SK-N-DZ (cell line): ENCODE measurements around the gene RNF180.
"Not testable (repeated sequence)": the region's sequence is repeated elsewhere in the genome, so short reads cannot be mapped to it uniquely, and the experiment has no call there.

Experiments used
- DNase-seq: peaks from one replicate; pipeline ENCODE4 v3.0.0-alpha.2; 2015; ENCODE audit warnings: low spot score

RNF180 gene

DNA sequence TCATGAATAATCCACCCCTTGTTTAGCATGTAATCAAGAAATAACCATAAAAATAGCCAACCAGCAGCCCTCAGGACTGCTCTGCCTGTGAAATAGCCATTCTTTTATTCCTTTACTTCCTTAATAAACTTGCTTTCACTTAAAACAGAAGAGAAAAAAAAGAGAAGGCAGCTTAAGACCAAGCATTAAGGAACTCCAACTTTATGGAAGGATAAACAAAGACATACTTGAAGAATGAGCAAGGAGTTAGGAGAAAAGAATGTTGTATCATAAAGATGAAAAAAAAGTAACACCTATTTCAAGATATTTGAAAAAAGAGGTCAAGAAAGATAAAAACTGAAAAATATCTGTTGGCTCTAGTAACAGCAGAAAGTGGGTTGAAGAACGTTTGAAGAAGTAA is 107.6 kb downstream of the RNF180 start:
- no peak for DNase-seq

DNA sequence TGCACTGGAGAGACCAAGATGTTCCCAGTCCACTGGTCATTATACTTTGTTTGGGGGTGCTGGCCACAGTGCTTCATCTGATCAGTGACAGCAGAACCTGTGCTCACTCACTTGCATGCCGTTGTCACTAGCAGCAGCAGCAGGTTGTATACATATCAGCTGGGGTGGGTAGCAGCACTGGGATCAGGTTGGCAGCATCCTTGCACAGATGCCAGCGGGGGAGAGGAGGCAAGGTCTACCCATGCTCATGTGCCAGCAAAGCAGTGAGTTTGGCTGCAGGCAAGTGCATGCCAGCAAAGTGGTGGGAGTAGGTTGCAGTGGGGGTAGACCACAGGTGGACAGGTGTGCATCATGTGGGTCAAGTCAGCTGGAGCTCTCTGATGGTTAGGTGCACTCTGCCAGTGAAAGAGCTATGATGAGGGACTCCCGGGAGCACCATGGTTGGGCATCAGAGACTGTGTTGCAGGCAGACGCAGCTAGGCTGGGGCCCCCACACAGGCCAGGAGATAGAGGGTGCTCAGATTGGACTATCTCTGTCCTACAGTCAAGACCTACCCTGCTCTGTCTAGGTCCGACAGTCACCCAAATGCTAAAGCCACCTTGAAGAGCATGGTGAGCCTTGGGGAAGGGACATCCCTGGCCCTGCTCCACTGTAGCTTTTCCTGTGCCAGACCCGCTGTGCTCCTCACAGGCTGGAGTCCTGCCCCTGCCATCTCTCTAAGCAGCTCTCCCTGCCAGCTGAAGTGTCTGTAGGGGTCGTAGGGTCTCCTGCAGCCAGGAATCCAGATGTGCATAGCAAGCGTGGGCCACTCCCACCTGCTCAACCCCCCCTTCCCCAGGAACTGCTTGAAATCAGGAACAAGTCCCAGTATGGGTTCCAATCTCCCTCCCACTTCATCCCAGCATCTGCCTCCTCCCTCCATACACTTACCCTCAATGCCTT is 119.8 kb downstream of the RNF180 start:
- DNase-seq: no peak

DNA sequence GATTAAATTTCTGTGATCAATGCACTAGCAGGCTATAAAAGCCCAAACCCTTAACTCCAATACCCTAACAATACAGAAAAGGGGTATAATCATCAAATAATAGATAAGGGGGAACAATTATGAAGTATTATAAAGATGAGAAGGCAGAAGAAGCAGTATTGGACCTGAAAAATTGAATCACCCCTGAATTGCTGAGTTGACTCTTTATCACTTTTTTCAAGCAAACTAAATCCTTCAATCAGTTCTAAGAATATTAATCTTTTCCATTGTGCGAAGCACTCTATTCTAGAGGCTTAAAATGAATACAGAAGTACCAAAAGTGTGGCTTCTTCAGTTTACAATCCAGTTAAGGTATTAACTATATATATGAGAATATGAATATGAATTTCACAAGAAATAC is 120.7 kb downstream of the RNF180 start:
- no peak for DNase-seq

DNA sequence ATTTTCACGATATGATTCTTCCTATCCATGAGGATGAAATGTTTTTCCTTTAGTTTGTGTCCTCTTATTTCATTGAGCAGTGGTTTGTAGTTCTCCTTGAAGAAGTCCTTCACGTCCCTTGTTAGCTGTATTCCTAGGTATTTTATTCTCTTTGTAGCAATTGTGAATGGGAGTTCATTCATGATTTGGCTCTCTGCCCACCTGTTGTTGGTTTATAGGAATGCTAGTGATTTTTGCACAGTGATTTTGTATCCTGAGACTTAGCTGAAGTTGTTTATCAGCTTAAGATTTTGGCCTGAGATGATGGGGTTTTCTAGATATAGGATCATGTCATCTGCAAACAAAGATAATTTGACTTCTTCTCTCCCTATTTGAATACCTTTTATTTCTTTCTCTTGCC is 122.9 kb downstream of the RNF180 start:
- not testable (repeated sequence) for DNase-seq

DNA sequence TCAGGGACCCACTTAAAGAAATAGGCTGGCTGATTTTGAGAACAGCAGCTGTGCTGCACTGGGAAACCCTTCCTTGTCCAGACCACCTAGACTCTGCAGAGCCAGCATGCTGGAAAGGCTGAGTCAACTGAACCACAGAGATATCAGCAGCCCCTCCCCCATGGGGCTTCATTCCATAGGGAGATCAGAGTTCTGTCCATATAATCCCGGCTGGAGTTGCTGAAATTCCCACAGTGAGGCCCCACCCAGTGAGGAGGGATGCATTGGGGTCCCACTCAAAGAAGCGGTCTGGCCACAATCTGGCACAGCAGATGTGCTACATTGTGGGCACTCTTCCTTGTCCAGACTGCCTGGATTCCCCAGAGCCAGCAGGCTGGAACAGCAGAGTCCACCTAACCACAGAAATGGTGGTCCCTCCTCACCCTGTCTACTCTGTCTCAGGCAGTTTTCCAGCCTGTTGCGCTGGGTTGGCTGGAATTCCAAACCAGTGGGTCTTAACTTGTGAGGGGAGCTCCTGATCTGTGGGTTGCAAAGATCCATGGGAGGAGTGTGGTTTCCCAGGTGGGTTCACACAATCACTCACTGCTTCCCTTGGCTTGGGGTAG is 127.1 kb downstream of the RNF180 start:
- no peak for DNase-seq

DNA sequence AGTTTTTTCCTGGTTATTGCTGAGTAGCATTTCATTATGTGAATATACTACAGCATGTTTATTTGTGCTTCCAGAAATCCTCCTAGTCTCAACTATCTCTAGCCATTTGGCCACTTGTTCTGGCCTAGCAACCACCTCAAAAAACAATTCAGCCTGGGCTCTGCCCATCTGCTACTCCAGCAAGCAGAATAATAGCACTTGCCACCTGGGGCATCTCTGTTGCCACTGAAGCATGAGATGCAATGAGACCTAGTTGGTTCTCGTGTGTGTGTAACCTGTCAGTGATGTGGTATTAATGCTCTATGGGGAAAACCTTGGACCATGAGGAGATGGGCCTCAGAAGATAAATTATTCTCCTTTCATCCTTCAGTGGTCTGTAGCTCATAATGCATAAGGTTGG is 129.5 kb downstream of the RNF180 start:
- no peak for DNase-seq

DNA sequence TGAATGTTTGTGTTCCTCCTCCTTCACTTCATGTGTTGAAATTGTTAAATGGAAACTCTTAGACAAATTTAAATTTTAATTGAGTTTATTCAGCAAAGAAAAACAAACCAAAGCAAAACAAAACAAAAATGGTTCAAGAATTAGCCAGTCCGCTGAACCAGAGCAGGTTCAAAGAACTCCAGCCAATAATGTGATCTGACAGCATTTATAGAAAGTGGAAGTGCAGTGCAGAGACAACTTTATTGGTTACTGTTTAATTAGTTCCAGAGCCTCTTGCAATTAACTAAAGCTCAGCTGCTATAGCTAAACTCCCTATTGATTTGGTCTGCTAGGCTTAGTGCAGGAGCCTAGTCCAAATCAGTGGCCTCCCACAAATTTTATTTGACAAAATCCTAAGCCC is 132.9 kb downstream of the RNF180 start:
- DNase-seq: no peak

DNA sequence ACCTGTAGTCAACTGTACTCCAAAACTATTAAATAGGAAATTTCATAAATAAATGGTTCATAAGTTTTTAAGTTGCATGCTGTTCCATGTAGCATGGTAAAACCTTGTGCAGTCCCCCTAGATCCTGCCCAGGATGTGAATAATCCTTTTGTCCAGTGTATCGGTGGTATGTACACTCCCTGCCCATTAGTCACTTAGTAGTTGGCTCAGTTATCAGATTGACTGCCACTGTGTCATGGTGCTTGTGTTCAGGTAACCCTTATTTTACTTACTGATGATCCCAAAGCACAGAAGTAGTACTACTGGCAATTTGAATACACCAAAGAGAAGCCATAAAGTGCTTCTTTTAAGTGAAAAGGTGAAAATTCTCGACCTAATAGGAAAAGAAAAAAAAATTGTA is 134.2 kb downstream of the RNF180 start:
- no peak for DNase-seq

DNA sequence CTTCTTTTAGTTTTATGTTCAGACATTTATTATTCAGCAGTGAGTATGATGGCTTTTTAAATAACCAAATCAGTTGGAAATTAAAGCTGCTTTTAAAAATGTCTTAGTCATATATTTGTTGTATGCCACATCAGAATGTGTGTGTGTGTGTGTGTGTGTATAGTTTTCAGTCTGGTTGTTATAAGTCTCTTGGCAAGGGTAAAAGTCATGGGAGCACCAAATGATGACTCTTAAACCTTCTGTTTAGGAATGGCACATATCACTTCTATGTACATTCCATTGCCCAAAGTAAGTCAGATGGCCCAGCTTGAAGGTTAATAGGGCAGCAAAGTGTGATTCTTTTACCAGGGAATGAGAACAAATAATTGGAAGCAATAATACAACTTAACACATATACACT is 135.9 kb downstream of the RNF180 start:
- DNase-seq: no peak

DNA sequence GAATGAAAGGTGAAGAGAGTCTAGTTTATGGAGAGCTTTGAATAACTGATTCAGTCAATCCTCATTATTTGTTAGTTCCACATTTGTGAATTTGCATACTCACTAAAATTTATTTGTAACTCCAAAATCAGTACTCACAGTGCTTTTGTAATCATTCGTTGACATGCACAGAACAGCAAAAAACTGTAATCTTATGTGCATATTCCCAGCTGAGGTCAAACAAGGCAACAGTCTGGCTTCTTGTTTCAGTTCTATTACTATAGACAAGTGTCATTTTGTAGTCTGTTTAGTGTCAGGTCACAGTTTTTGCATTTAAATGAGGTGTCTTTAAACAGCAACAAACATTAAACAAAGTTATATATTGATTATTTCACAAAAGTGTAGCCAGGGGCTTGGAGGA is 142.5 kb downstream of the RNF180 start:
- no peak for DNase-seq

DNA sequence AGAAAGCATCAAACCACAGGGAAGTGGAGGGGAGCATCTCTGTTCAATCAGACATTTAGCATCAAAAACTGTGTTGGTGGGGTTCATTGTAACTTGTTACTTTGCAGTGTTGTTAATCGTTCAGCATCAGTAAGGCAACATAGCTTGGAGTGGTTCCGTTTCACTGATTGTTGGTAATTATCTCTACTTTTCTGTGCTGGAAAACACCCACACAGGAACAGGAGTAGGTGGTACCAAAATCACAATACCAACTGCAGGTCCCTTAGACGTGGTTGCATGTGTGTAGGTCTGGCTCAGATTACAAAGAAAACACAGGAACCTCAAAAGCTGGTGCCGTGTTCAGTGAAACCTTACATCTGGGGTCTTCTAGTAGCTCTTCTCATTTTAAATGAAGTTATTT is 146.8 kb downstream of the RNF180 start:
- DNase-seq: no peak

DNA sequence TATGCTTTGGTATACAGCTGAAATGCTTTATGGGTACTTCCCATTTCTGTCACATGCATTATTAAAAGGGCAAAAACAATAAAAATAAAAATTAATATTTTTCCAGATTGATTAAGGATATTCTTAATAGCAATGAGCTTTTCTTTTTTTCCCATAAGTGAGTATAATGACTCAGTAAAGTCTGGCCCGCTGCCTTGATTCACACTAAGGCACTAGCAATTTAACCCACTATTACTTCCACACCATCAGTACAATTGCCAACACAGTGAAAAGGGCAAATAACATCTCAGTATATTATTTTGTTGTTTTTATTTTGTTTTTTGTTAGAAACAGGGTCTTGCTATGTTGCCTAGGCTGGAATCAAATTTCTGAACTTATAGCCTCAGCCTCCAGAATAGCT is 150.1 kb downstream of the RNF180 start:
- DNase-seq: no peak

DNA sequence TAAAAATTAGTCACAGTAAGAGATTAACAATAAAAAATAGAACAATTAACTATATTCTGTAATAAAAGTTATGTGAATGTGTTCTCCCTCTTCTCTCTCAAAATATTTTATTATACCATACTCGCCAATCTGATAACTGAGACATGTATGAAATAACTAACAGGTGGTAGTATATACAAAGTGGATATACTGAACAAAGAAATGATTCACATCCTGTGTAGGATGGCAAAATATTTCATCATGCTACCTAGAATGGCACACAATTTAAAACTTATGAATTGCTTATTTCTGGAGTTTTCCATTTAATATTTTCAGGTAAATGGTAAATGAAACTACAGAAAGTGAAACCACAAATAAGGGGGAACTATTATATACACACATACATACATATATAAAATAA is 152.5 kb downstream of the RNF180 start:
- no peak for DNase-seq

DNA sequence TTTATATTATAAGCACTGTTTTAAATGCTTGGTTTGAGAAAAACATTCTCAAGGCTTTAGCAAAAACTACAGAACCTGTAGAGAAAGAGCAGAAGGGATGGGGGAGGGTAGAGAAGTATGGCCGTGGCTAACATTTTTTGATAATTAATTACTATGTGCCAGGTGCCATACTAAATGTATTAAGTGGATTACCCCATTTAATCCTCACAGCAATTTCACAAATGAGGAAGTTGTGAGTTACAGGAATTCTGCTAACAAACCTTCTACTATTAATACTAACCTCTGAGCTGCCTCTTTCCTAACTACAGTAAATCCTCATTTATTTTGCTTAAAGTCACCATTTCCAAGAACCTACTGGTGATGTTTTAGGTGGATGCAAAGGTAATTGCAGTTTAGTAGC is 157.9 kb downstream of the RNF180 start:
- no peak for DNase-seq

DNA sequence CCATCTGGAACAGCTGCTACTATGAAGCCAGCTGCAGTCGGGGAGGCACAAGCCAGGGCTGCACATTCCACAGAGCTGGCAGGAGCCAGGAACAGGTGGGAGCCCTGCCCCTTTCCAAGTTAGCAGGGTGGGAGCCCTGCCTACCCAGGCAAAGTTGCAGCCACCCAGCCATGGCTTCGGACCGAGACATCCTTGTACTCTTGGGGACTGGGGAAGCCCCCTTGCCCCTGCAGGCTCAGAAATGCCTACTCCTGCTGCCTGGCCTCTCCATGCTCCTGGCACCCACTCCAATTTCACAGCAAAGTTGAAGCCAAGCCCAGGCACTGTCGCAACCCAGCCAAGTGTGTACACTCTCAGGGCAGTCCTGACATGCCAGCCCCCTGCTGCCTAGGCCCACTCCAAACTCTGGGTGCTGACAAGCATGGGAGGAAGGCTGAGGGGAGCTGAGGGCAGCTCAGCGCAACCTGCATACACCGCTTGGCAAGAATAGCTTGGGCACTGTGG is 165.1 kb downstream of the RNF180 start:
- DNase-seq: no peak

DNA sequence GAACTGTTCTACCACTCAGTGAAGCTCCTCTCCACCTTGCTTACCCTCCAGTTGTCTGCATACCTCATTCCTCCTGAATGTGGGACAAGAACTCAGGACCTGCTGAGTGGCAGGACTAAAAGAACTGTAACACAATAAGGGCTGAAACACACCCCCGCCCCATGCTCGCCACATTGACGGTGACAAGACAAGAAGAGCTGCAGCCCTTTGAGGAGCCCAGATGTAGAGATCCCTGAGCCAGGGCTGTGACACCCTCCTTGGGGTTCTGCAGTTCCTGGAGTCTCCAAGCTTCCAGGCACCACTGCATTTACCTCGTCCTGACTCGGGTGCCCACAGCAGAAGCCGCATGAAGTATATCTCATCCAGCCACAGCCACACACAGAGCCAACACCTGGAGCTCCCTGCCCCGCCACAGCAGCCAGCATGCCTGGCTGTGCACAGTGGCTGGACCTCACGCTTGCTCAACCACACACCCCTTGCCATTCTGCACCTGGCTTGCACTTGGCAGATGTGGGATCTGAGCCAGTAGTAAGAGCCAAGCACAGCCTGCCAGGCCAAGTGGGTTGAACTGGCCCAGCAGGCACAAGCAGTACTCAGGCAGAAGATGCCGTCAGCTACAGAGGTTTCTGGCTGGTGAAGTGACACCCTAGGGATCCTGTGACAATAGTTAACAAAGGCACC is 166.1 kb downstream of the RNF180 start:
- no peak for DNase-seq

DNA sequence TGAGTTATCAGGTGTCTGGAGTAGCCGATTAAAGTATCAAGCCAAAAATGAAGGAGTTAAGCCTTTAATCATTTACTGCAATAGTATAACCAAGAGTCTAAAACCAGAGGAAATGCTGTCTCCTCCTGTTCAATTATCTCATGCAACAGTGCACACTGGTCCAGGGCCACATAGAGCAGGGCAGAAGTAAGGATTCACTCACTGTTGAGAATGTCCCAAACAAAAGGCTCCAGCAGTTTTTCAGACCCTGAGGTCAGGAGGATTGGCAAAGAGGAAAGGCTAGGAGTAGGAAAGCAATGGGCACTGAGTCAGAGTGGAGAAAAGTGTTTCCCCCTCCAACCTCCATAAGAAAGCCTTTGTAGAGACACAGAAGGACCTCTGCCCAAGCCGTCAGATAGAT is 168.2 kb downstream of the RNF180 start:
- no peak for DNase-seq

DNA sequence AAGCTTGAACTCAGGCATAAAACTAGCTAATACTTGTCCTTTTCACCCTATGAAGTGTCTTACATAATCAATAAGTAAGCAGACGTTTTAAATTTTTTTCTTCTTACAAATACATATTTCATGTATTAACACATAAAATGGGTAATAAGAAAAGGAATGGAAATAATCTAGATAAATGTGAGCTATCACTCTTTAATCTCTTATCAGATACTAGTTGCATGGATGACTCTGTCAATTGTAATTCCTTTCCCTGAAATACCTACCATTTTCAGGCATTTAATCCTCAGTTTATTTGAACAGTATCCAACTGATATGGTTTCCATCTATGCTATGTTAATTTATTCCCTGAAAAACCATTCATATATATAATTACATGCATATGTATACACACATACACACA is 174.1 kb downstream of the RNF180 start:
- DNase-seq: no peak

DNA sequence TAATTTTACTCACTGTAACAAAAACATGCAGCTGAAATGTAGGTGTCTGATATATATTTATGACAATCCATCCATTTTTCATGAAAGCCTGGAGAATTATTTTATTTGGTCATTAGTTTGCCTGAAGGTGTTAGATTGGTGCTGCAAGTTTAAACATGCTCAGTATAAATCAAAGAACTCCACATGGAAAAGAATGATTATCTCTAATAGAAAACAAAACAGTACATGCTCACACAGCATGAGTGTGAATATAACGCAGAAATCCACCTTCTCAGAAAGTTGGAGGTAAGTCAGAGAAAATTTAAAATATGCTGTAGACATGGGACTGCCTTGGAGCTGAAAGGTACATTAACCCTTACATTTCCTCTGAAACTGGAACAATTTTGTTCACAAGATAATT is 174.7 kb downstream of the RNF180 start:
- no peak for DNase-seq

DNA sequence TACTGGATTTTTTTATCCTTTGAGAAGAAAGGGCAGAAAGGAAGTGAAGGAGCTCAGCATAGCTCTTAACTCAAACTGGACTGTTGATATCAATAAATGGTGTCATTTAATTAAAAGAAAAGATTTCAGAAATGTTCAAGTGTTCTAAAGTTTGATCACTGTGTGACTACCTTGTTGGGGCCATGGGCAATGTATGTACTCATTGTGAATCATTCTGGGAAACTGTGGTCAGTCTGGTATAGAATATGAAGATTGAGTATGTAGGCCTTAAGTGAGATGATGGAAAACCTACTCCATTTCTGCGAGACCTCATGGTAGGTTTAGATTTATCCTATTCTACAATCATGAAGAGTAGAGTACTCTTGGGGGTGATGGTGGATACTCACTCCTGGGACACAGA is 175.7 kb downstream of the RNF180 start:
- DNase-seq: no peak

DNA sequence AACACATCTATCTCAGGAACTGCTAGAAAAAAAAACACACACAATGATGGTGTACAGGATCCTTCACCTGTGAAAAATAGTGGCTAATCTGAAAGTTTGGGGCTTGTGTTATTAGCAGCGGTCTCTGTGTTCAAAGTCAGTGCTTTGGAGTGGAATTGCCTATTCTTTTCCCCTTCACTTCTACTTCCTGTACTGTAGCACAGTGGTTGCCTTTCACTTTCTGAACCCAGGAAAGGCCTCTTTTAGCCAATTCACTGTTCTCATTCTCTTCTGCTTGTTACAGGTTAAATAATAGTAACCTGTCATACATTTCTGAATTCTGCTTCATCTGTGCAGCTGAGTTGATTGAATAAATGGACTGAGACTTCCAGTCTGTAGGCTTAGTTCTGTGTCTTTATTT is 178.9 kb downstream of the RNF180 start:
- no peak for DNase-seq

DNA sequence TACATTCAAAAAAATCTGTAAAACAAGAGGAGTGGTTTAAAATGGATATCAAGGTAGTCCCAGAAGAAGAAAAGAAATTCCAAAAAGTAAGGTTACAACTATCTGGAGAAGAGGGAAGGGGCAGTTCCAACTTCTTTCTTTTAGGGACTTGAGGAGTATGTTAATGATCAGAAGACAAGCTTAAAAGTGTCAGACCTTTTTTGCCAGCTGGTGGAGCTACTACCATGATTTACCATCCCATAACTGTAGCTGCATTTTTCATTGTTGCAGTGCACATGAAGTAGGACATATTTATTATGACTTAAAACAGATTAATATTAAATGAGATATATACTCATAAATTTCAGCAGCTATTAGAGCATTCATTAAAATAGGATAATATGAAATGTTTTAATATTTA is 181.7 kb downstream of the RNF180 start:
- DNase-seq: no peak

DNA sequence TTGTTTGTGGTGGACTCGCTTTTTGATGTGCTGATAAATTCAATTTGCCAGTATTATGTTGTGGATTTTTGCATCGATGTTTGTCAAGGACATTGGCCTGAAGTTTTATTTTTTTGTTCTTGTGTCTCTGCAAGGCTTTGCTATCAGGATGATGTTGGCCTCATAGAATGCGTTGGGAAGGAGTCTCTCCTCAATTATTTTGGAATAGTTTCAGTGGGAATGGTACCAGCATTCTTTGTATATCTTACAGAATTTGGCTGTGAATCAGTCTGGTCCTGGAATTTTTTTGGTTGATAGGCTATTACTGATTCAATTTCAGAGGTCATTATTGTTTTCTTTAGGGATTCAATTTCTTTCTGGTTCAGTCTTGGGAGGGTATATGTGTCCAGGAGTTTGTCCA is 198.8 kb downstream of the RNF180 start:
- DNase-seq: no peak
